Activated CD4-positive, alpha-beta T cell treated with anti-CD3 and anti-CD28 coated beads, Interleukin-2, amount 10 ng/mL, durations not matched to agents 24 days and 14 days (primary cell): ENCODE data around the gene FAM83C. TPM values are rescaled to one million over a fixed set of nuclear protein-coding genes. Genes with fewer than 3 reads are reported as not detected.

Source experiments
- DNase-seq: peaks from one replicate; pipeline ENCODE4 v3.0.0; 2022
- H3K27ac Mint-ChIP-seq: one replicate; pipeline ENCODE4 v1.8.0; 2022; ENCODE audit warnings: mild to moderate bottlenecking, mixed read lengths
- H3K27me3 Mint-ChIP-seq: one replicate; pipeline ENCODE4 v1.8.0; 2022; ENCODE audit warnings: mixed read lengths
- H3K36me3 Mint-ChIP-seq: one replicate; pipeline ENCODE4 v1.8.0; 2022; ENCODE audit warnings: low read depth, mild to moderate bottlenecking, mixed read lengths
- H3K4me1 Mint-ChIP-seq: one replicate; pipeline ENCODE4 v1.8.0; 2021; ENCODE audit warnings: mixed read lengths
- H3K4me3 Mint-ChIP-seq: one replicate; pipeline ENCODE4 v1.8.0; 2022; ENCODE audit warnings: mild to moderate bottlenecking, moderate library complexity, mixed read lengths
- H3K9me3 Mint-ChIP-seq: one replicate; pipeline ENCODE4 v1.8.0; 2021; ENCODE audit warnings: mixed read lengths
- intact Hi-C: fragments of 100-400 bp; cut with micrococcal nuclease; formaldehyde crosslinking; loops from one replicate; pipeline ENCODE4 v1.15.1; 2023
- total RNA-seq: library from RNA; stranded (reverse); gene quantifications from 2 replicates; pipeline ENCODE4 v1.2.3, GENCODE V29; 2022

FAM83C gene
- total RNA-seq, 1 donor from 2014 or later, result not detected

- DNase-seq, result no peak
- Mint-ChIP-seq H3K27me3 (no peaks in the 10 kb centered on the region), H3K9me3 (no peaks in the 10 kb centered on the region), H3K27ac (no peak overlapping the region), H3K4me1 (peaks cover 12% of the 10 kb centered on the region), H3K36me3 (no peaks in the 10 kb centered on the region), H3K4me3 (no peak overlapping the region)
- intact Hi-C loops, result no loop called here
Observed at GRCh38 chr20:35246723-35247122, 45.5 kb downstream of the FAM83C start.

GRCh38 chr20:35243986-35244385 is 48.2 kb downstream of the FAM83C start:
- H3K27ac Mint-ChIP-seq, result no peak overlapping the region
- no peaks in the 10 kb centered on the region for H3K36me3 Mint-ChIP-seq
- intact Hi-C loops, result no loop called here
- H3K4me3 Mint-ChIP-seq, result no peak overlapping the region
- no peaks in the 10 kb centered on the region for H3K27me3 Mint-ChIP-seq
- no peak for DNase-seq
- H3K4me1 Mint-ChIP-seq, result peaks cover 3% of the 10 kb centered on the region
- no peaks in the 10 kb centered on the region for H3K9me3 Mint-ChIP-seq

GRCh38 chr20:35243317-35243716 is 48.9 kb downstream of the FAM83C start:
- Mint-ChIP-seq H3K27ac (no peak overlapping the region), H3K9me3 (no peaks in the 10 kb centered on the region), H3K36me3 (no peaks in the 10 kb centered on the region), H3K27me3 (no peaks in the 10 kb centered on the region), H3K4me3 (no peak overlapping the region), H3K4me1 (peaks cover 6% of the 10 kb centered on the region)
- intact Hi-C loops, result no loop called here
- DNase-seq, result no peak

- Mint-ChIP-seq H3K27me3 (no peaks in the 10 kb centered on the region), H3K4me1 (peaks cover 3% of the 10 kb centered on the region), H3K4me3 (no peak overlapping the region), H3K36me3 (no peaks in the 10 kb centered on the region), H3K9me3 (no peaks in the 10 kb centered on the region), H3K27ac (no peak overlapping the region)
- DNase-seq, result no peak
- intact Hi-C loops, result no loop called here
Observed at GRCh38 chr20:35240811-35241293, 51.4 kb downstream of the FAM83C start.

GRCh38 chr20:35240083-35240810 is 52.0 kb downstream of the FAM83C start:
- H3K27ac Mint-ChIP-seq, result no peak overlapping the region
- peaks cover 3% of the 10 kb centered on the region for H3K4me1 Mint-ChIP-seq
- DNase-seq, result no peak
- no peak overlapping the region for H3K4me3 Mint-ChIP-seq
- intact Hi-C loops, result no loop called here
- H3K27me3 Mint-ChIP-seq, result no peaks in the 10 kb centered on the region
- H3K9me3 Mint-ChIP-seq, result no peaks in the 10 kb centered on the region
- H3K36me3 Mint-ChIP-seq, result no peaks in the 10 kb centered on the region

- intact Hi-C loops, result no loop called here
- Mint-ChIP-seq H3K4me3 (no peak overlapping the region), H3K36me3 (no peaks in the 10 kb centered on the region), H3K4me1 (peaks cover 3% of the 10 kb centered on the region), H3K27me3 (no peaks in the 10 kb centered on the region), H3K27ac (no peak overlapping the region), H3K9me3 (no peaks in the 10 kb centered on the region)
- DNase-seq, result no peak
Observed at GRCh38 chr20:35238735-35239134, 53.5 kb downstream of the FAM83C start.

GRCh38 chr20:35238170-35238569 is 54.1 kb downstream of the FAM83C start:
- intact Hi-C loops, result no loop called here
- no peak overlapping the region for H3K4me3 Mint-ChIP-seq
- H3K27me3 Mint-ChIP-seq, result no peaks in the 10 kb centered on the region
- H3K4me1 Mint-ChIP-seq, result peaks cover 3% of the 10 kb centered on the region
- H3K9me3 Mint-ChIP-seq, result no peaks in the 10 kb centered on the region
- H3K27ac Mint-ChIP-seq, result no peak overlapping the region
- DNase-seq, result no peak
- H3K36me3 Mint-ChIP-seq, result no peaks in the 10 kb centered on the region

GRCh38 chr20:35237486-35237885 is 54.7 kb downstream of the FAM83C start:
- DNase-seq, result no peak
- H3K27ac Mint-ChIP-seq, result no peak overlapping the region
- H3K4me1 Mint-ChIP-seq, result peaks cover 3% of the 10 kb centered on the region
- intact Hi-C loops, result no loop called here
- no peak overlapping the region for H3K4me3 Mint-ChIP-seq
- no peaks in the 10 kb centered on the region for H3K36me3 Mint-ChIP-seq
- no peaks in the 10 kb centered on the region for H3K27me3 Mint-ChIP-seq
- H3K9me3 Mint-ChIP-seq, result no peaks in the 10 kb centered on the region

GRCh38 chr20:35235881-35236280 is 56.3 kb downstream of the FAM83C start:
- H3K36me3 Mint-ChIP-seq, result no peaks in the 10 kb centered on the region
- DNase-seq, result no peak
- H3K9me3 Mint-ChIP-seq, result no peaks in the 10 kb centered on the region
- no peak overlapping the region for H3K27ac Mint-ChIP-seq
- no peak overlapping the region for H3K4me3 Mint-ChIP-seq
- H3K4me1 Mint-ChIP-seq, result peaks cover 3% of the 10 kb centered on the region
- H3K27me3 Mint-ChIP-seq, result no peaks in the 10 kb centered on the region
- intact Hi-C loops, result no loop called here

Other genes starting within 250 kb of the FAM83C start
- gene TRPC4AP, start 199.6 kb downstream of the FAM83C start, total RNA-seq, result 46.4 and 47.8 TPM in 2 replicates
- gene EDEM2, start 145.1 kb downstream of the FAM83C start, total RNA-seq, result 19.2 and 21.1 TPM in 2 replicates
- 0.24 and 0.84 TPM in 2 replicates for gene PROCR, start 120.4 kb downstream of the FAM83C start, total RNA-seq
- gene MMP24, start 65.7 kb downstream of the FAM83C start, total RNA-seq, result 0.05 TPM in 1 of 2 replicates, not detected in the other
- gene MMP24OS, start 14.3 kb downstream of the FAM83C start, total RNA-seq, result 26.2 and 27.3 TPM in 2 replicates
- 211 and 216 TPM in 2 replicates for gene EIF6, start 7.7 kb downstream of the FAM83C start, total RNA-seq
- gene UQCC1, start 119.5 kb upstream of the FAM83C start, total RNA-seq, result 52.1 and 60.6 TPM in 2 replicates
- not detected in 2 replicates for gene GDF5, start 145.8 kb upstream of the FAM83C start, total RNA-seq
- gene CEP250, start 163.2 kb upstream of the FAM83C start, total RNA-seq, result 46.8 and 48.8 TPM in 2 replicates
- not detected in 2 replicates for gene C20orf173, start 237.2 kb upstream of the FAM83C start, total RNA-seq
- 123 and 136 TPM in 2 replicates for gene ERGIC3, start 249.7 kb upstream of the FAM83C start, total RNA-seq